Calu3 (cell line): ENCODE results near the gene NBPF3. TPM values are rescaled to one million over a fixed set of nuclear protein-coding genes. Genes with fewer than 3 reads are reported as not detected.

Experiments used
- BruUV-seq: library from RNA; stranded (reverse); fragments of 400-500 nt; replicated peaks from 2 replicates; lab custom pipeline; 2021; lab: Mats Ljungman, UMichigan
- CTCF ChIA-PET: fragments of 300-600 bp; sonication (Branson Sonifier 250); formaldehyde crosslinking; loops from one replicate; lab custom pipeline; 2022; ENCODE audit warnings: antibody characterized with exemption; lab: Charles Lee
- DNase-seq: peaks from one replicate; pipeline ENCODE4 v3.0.0; 2022
- H3K27ac Mint-ChIP-seq: one replicate; pipeline ENCODE4 v1.8.0; 2022; ENCODE audit warnings: mixed read lengths; ENCODE audit not compliant: unreplicated experiment
- H3K27me3 Mint-ChIP-seq: one replicate; pipeline ENCODE4 v1.8.0; 2022; ENCODE audit warnings: mixed read lengths; ENCODE audit not compliant: unreplicated experiment
- H3K36me3 Mint-ChIP-seq: one replicate; pipeline ENCODE4 v1.8.0; 2022; ENCODE audit warnings: mild to moderate bottlenecking, moderate library complexity, mixed read lengths; ENCODE audit not compliant: insufficient read depth, unreplicated experiment
- H3K4me1 Mint-ChIP-seq: one replicate; pipeline ENCODE4 v1.8.0; 2022; ENCODE audit warnings: mild to moderate bottlenecking, low read depth, mixed read lengths; ENCODE audit not compliant: unreplicated experiment
- H3K4me3 Mint-ChIP-seq: one replicate; pipeline ENCODE4 v1.8.0; 2022; ENCODE audit warnings: mild to moderate bottlenecking, low read depth, moderate library complexity, mixed read lengths; ENCODE audit not compliant: unreplicated experiment
- H3K9me3 Mint-ChIP-seq: one replicate; pipeline ENCODE4 v1.8.0; 2022; ENCODE audit warnings: low read depth, mixed read lengths; ENCODE audit not compliant: unreplicated experiment
- intact Hi-C: fragments of 100-400 bp; cut with micrococcal nuclease; formaldehyde crosslinking; loops from one replicate; pipeline ENCODE4 v1.10.0; 2022; ENCODE audit not compliant: unreplicated experiment
- total RNA-seq: library from RNA; stranded (reverse); gene quantifications from 2 replicates; pipeline ENCODE4 v1.2.3, GENCODE V29; 2022
- TF ChIP-seq, protein P1 (sequence below): fragments of 200-600 bp; IDR thresholded peaks from one replicate; pipeline ENCODE4 v1.8.0; 2022; ENCODE audit warnings: antibody characterized with exemption; ENCODE audit not compliant: unreplicated experiment

Gene NBPF3
- total RNA-seq, 1 experiment from 2014 or later, result 6.9 TPM

DNA sequence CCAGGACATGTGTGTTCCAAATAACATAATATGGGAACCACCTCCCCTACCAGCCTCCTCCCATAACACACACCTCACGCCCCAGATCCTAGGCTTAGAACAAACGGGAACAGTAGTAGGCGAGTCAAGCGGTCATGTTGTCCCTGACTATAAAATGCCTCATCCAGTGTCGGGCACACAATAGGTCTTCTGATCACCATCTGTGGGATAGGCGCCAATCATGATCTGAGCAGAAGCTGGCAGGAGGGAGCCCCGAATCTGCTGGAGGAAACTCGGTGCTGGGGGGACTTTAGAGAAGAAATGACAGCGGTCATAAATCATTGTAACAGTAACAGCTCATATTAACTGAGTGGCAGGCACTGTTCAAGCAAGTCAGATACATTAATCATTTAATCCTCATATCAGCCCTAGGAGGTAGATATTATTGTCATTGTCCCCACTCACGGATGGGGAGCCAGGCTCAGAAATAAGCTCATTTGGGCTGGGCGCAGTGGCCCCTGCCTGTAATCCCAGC lies 82.6 kb downstream of the NBPF3 start:
- Mint-ChIP-seq H3K9me3 (no peaks in the 10 kb centered on the region), H3K4me1 (peaks cover under 1% of the 10 kb centered on the region), H3K36me3 (no peaks in the 10 kb centered on the region), H3K4me3 (no peak overlapping the region), H3K27ac (no peak overlapping the region), H3K27me3 (no peaks in the 10 kb centered on the region)
- DNase-seq, result no peak
- TF ChIP-seq, protein P1, sequence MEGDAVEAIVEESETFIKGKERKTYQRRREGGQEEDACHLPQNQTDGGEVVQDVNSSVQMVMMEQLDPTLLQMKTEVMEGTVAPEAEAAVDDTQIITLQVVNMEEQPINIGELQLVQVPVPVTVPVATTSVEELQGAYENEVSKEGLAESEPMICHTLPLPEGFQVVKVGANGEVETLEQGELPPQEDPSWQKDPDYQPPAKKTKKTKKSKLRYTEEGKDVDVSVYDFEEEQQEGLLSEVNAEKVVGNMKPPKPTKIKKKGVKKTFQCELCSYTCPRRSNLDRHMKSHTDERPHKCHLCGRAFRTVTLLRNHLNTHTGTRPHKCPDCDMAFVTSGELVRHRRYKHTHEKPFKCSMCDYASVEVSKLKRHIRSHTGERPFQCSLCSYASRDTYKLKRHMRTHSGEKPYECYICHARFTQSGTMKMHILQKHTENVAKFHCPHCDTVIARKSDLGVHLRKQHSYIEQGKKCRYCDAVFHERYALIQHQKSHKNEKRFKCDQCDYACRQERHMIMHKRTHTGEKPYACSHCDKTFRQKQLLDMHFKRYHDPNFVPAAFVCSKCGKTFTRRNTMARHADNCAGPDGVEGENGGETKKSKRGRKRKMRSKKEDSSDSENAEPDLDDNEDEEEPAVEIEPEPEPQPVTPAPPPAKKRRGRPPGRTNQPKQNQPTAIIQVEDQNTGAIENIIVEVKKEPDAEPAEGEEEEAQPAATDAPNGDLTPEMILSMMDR, result no peak
- intact Hi-C loops, result no loop called here
- BruUV-seq, result no TSS peak
- CTCF ChIA-PET, result interaction anchor here (1.1 kb wide), 1 partner anchor 11 kb away, joined by 3 read pairs; no protein-coding TSS in a partner anchor

DNA sequence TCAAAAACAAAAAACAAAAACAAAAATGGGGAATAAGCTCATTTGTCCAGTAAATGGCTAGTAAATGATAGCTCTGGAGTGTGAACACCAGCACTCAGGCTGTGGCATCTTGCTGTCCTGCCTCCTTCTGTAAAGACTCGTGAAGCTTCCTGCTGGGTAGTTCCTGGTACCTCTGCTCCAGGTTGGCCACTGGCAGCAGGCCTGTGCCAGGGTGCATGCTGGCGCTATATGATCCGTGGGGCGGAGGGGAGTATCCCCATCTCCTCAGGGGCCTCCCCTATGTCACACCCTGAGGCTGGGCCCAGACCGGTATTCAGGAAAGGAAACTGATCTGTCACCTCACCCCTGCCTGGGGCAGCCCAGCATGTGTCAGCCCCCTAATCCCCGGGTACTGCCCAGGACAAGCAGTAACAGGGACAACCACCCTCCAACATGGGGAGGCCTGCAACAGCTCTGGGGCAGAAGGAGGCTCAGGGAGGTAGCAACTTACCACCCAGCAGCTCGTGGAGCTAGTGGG lies 83.4 kb downstream of the NBPF3 start:
- TF ChIP-seq, protein P1, result no peak
- Mint-ChIP-seq H3K27ac (no peak overlapping the region), H3K4me3 (no peak overlapping the region), H3K36me3 (no peaks in the 10 kb centered on the region), H3K9me3 (no peaks in the 10 kb centered on the region), H3K4me1 (no peaks in the 10 kb centered on the region), H3K27me3 (no peaks in the 10 kb centered on the region)
- intact Hi-C loops, result no loop called here
- no peak for DNase-seq
- BruUV-seq, result no TSS peak
- CTCF ChIA-PET, result interaction anchor here (0.7 to 1.1 kb wide), 3 partner anchors 12 to 971 kb away, joined by 3 to 7 read pairs (median 3); no protein-coding TSS in a partner anchor

DNA sequence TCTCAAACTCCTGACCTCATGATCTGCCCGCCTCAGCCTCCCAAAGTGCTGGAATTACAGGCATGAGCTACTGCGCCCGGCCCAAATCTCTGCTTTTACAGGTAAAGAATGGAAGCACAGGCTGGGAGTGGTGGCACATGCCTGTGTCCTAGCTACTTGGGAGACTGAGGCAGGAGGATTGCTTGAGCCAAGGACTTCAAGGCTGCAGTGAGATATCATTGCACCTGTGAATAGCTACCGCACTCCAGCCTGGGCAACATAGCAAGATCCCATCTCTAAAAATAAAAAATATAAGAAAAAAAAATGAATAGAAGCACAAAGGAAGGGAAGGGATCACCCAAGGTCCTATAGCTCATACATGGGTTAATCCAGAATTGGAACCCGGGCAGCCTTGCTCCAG lies 84.3 kb downstream of the NBPF3 start:
- Mint-ChIP-seq H3K9me3 (no peaks in the 10 kb centered on the region), H3K4me1 (no peaks in the 10 kb centered on the region), H3K4me3 (no peak overlapping the region), H3K27ac (no peak overlapping the region), H3K36me3 (no peaks in the 10 kb centered on the region), H3K27me3 (no peaks in the 10 kb centered on the region)
- TF ChIP-seq, protein P1, result no peak
- BruUV-seq, result no TSS peak
- intact Hi-C loops, result no loop called here
- CTCF ChIA-PET, result no interaction called here
- no peak for DNase-seq

DNA sequence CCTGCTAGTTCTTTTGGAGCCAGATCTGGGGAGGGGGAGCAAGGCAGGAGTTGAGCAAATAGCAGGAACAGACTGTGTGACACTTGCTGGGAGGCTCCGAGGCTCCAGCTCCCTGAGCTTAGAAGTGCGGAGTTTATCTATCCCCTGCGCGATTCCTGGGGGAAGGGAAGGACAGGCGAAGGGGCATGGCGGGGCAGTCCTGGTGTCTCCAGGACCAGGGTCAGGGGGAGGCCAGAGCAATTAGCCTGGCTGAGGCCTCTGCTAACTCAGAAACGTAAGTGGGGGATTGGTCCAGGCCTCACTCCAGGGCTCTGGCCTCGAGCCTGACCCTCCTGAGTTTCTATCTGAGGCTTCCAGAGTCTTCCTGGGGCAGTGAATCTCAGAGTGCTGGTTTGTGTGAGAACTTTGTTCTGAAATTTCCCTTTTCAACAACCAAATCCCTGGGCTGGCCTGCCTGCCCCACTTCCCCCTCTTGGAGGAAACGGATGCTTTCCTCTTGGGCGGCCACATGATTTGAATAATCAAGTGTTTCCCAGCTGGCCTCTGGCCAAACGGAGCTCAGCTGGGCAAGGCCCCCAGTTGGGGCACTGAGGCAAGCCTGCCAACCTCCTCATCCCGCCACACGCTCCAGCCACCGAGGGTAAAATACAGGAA lies 84.9 kb downstream of the NBPF3 start:
- H3K9me3 Mint-ChIP-seq, result no peaks in the 10 kb centered on the region
- no TSS peak for BruUV-seq
- no peak for DNase-seq
- no peaks in the 10 kb centered on the region for H3K4me1 Mint-ChIP-seq
- no peak overlapping the region for H3K4me3 Mint-ChIP-seq
- TF ChIP-seq, protein P1, result no peak
- H3K27me3 Mint-ChIP-seq, result peaks cover under 1% of the 10 kb centered on the region
- H3K36me3 Mint-ChIP-seq, result no peaks in the 10 kb centered on the region
- CTCF ChIA-PET, result no interaction called here
- intact Hi-C loops, result no loop called here
- no peak overlapping the region for H3K27ac Mint-ChIP-seq
